ENCODE measurements around the gene EEFSEC.

DNA sequence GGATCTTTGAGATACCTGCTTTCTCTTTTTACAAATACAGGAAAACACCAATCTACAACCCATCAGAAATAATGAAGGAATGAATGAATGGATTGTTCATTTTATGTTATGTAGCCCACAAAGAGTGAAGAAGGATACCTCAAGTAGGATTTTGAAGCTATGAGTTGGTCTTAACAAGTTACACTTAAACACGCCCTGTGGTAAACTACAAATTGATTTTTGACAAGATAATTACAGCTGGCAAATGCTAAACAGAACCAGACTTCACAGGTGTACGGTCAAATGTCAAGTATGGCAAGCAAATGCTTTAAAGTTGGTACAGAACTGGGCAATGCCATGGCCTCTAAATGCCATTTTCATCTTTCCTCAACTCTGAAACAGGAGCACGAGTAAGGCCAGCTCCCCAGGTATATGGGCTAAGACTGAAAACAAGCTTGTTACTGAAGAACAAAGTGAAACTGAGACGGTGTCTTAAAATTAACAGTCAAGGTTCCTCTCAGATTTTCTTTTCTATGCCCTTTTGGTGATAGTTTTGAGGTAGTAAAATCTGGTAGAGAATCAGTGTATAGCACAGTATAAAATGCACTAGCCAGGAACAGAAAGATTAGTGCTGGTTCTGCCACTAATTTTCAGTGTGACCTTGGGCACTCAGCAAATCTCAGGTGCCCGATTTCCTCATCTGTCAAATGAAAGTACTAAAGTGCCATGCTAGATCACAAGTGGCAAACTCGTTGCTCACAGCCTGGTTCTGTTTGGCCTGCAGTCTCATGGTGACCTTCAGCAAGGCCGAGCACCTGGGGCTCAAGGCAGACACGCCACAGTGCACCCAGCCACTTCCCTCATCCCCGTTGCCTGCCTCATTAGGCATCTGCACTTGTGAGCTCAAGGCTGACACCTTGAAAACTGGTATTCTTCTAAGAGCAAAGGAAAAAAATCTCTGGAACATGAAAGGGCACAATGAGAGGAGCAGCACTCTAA lies 39.2 kb upstream of the EEFSEC start:
- TF ChIP-seq, protein P1, sequence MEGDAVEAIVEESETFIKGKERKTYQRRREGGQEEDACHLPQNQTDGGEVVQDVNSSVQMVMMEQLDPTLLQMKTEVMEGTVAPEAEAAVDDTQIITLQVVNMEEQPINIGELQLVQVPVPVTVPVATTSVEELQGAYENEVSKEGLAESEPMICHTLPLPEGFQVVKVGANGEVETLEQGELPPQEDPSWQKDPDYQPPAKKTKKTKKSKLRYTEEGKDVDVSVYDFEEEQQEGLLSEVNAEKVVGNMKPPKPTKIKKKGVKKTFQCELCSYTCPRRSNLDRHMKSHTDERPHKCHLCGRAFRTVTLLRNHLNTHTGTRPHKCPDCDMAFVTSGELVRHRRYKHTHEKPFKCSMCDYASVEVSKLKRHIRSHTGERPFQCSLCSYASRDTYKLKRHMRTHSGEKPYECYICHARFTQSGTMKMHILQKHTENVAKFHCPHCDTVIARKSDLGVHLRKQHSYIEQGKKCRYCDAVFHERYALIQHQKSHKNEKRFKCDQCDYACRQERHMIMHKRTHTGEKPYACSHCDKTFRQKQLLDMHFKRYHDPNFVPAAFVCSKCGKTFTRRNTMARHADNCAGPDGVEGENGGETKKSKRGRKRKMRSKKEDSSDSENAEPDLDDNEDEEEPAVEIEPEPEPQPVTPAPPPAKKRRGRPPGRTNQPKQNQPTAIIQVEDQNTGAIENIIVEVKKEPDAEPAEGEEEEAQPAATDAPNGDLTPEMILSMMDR (conservative IDR thresholded peaks at IDR 0.05), result no peak
- no peak for TF ChIP-seq ZFX (IDR thresholded peaks at IDR 0.05)
